Measurements from ENCODE around the gene OR5W2.
"Not testable (repeated sequence)": the region's sequence is repeated elsewhere in the genome, so short reads cannot be mapped to it uniquely, and the experiment has no call there.

The OR5W2 gene

DNA sequence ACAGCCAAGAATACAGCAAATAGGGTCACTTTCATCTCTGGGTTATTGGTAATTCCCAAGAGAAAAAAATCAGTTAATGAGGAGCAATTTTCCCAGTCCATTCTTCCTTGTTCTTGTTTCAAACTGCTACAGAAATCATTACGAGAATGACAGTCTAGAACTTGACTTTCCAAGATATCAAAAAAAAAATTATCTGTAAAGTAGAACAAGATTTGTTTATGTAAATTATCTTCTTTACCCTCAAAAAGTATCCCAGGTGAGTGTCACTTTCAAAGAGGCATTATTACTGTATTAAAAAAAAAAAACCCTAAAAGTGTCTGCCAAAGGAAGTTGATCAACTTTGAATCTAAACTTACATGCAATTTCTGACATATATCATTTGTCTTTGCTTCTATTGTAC is at the start of gene OR5W2:
TSS of gene OR5W2 (minus strand) at position 101 of the 400 bp plus-strand sequence. CDS start at position 101, 0 bp downstream.
- no peak for DNase-seq

GRCh38 chr11:55956521-55956920 is 42.1 kb upstream of the OR5W2 start:
- no peak for DNase-seq

DNA sequence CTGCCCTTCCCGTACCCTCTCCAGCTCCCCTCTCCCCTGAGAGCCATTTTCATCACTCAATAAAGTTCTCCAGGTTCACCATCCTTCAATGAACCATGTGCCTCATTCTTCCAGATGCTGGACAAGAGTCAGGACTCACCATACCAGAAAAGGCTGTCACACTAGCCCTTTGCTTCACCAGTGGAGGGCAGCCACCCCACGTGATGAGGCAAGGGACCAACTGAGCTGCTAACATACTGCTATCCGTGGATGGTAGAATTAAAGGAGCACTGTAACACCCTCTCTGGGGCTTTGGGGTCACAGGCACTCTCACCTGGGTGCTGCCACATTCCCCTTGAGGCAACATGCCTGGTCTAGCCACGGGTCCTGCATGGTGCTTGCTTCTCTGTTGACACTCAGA is 34.9 kb upstream of the OR5W2 start:
- no peak for DNase-seq

- no peak for DNase-seq
These were observed 28.5 kb upstream of the OR5W2 start for GRCh38 chr11:55942785-55943392.

- DNase-seq, result no peak
These were observed 21.9 kb upstream of the OR5W2 start, which contains the start of gene OR5I1 for GRCh38 chr11:55936300-55936699. Gene OR5I1 (minus strand): TSS chr11:55936400. CDS start chr11:55936400, 0 bp downstream.

DNA sequence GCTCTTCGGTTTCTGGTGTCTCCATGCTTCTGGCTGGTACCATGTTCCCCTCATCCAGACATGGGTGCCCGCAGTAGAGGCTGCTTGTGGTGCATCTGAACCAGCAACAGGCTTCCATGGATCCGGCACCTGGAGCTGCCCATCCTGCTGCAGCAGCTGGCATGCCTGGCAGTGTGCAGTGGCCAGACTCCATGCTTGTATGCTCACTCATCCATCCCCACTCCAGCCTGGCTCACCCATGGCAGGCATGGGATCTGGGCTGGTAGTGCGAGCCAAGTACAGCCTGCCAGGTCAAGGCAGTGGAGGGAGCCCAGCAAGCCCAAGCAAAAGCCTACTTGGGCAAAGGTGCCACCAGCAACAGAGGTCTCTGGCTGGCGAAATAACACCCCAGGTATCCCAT is 6.2 kb upstream of the OR5W2 start:
- no peak for DNase-seq

- no peak for DNase-seq
These were observed 12.1 kb downstream of the OR5W2 start for GRCh38 chr11:55902308-55902707.

DNA sequence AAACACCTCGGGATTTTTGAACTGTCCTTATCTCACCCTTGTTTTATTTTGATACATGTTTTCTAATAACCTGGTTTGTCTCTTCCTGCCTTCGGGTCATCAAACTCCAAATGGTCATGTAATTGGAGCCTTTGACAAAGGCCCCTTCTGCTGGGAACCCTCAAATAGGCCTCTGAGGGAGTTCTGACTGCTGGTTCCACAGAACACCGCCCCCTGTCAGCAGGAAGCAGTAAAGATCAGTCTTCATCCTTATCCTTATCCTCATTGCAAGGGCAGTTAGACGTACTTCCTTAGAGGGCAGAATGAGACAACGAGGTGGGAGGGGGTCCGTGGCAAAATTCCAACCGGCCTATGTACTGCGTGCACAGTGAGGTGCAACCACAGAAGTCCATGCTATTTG is 19.2 kb downstream of the OR5W2 start:
- no peak for DNase-seq

DNA sequence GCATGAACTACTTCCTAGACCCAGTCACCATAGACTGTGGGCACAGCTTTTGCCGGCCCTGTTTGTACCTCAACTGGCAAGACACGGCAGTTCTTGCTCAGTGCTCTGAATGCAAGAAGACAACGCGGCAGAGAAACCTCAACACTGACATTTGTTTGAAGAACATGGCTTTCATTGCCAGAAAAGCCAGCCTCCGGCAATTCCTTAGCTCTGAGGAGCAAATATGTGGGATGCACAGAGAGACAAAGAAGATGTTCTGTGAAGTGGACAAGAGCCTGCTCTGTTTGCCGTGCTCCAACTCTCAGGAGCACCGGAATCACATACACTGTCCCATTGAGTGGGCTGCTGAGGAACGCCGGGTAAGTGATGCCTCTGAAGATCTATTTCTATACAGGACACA is 28.9 kb downstream of the OR5W2 start:
- DNase-seq, result not testable (repeated sequence)

DNA sequence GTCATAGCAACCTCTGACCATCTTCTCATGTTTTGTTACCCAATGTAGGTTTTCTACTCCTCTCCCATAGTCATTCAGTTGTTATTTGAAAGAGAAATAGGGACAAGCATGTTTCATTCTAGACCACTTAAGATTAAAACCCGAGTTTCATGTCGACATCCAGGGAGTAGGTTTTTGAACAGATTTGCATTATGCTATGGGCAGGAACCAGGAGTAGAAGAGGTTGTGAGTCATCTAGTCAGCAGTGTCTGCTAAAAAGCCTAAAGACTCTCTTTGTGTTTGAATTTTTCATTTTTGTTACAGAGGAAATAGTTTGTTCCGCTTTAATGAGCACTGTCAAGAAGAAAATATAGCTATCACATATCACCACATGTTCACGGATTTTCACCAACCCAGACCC is 29.4 kb downstream of the OR5W2 start:
- DNase-seq, result not testable (repeated sequence)

DNA sequence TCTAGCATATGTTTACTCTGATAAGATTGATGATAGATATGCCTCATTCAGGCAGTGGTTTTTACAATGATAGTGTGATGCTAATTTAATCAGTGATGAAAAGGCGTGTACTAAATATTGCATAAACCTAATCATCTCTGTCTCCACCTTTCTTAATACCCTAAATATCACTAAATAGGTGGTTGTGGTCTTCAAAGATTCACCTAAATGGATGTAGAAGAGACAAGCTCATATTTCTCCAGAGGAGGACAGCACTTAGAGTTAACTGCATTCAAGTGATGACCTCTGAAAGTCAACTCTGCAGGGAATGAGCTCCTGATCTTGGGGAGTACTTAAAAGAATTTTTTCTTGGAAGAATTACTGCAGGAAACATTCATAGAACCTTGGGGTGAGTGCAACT is 31.4 kb downstream of the OR5W2 start, which contains the start of gene TRIM51:
TSS of gene TRIM51 (plus strand) at position 301 of the 400 bp plus-strand sequence. CDS start 2,132 bp downstream, outside the sequence.
- not testable (repeated sequence) for DNase-seq

- peak; percentile 1 for DNase-seq
These were observed 41.2 kb downstream of the OR5W2 start for GRCh38 chr11:55873146-55873545.

- not testable (repeated sequence) for DNase-seq
These were observed 41.7 kb downstream of the OR5W2 start for GRCh38 chr11:55872731-55873130.

DNA sequence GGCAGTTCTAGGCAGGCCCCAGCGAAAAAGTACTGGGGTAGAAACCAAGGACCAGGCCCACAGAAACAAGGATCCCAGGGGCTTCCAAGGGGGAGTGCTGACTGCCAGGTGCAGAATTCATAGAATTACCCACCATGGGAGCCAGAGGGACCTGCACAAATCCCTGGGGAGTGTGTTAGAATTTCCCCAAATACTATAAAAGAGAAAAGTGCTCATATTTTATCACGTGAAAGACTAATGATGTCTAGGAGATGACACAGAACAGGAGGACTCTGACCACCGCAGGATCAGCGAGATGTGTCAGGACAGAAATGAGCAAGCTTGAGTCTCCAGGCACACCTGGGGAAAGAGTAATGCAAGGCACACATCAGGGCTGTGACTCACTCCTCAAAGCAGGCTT is 47.0 kb downstream of the OR5W2 start:
- DNase-seq, result not testable (repeated sequence)
